ENCODE data around the gene CX3CL1. TPM values are rescaled to one million over a fixed set of nuclear protein-coding genes. Genes with fewer than 3 reads are reported as not detected.

The CX3CL1 gene
- total RNA-seq, 1 donor from 2014 or later, result 2.5 TPM

DNA sequence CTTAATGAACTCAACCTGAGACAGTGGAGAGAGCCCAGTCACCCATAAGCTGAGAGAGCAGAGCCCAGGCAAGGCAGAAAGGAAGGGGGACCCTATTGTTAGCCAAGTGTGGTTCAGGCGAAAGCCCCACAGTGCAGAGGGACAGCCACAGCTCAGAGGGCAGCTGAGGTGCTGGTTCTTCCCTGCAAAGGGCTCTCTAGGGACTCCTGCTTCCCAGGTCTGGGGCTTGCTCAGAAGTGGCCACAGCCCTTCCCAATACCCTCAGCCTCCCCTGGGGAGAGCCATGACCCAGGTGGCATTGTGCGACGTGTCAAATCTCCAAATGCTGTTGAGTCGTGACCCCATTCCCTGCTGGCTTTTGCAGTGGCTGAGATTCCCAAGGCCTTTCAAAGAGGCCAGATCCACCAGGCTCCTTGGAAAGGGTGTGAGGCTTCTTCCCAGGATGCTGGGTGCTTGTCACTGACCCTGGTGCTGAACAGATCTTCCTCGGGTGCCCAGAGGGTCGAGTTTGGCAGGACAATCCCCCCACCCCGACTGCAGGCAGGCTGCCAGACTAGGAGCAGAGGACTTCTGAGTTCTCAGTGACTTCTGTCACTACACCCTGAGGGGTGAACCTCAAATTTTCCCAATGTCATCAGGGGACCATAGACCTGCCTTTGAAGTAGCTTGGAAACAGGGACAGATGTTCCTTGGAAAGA lies 29.8 kb downstream of the CX3CL1 start:
- no peak overlapping the region for H3K27ac Mint-ChIP-seq
- no peaks in the 10 kb centered on the region for H3K9me3 Mint-ChIP-seq
- TF ChIP-seq, protein P1, sequence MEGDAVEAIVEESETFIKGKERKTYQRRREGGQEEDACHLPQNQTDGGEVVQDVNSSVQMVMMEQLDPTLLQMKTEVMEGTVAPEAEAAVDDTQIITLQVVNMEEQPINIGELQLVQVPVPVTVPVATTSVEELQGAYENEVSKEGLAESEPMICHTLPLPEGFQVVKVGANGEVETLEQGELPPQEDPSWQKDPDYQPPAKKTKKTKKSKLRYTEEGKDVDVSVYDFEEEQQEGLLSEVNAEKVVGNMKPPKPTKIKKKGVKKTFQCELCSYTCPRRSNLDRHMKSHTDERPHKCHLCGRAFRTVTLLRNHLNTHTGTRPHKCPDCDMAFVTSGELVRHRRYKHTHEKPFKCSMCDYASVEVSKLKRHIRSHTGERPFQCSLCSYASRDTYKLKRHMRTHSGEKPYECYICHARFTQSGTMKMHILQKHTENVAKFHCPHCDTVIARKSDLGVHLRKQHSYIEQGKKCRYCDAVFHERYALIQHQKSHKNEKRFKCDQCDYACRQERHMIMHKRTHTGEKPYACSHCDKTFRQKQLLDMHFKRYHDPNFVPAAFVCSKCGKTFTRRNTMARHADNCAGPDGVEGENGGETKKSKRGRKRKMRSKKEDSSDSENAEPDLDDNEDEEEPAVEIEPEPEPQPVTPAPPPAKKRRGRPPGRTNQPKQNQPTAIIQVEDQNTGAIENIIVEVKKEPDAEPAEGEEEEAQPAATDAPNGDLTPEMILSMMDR (IDR thresholded peaks at IDR 0.05; ENCODE audit: unreplicated experiment), result no peak
- H3K36me3 Mint-ChIP-seq, result no peaks in the 10 kb centered on the region
- H3K4me3 Mint-ChIP-seq, result no peak overlapping the region
- DNase-seq (ENCODE audit: low spot score in 2 of 2, unreplicated experiment in 2 of 2), result no peak
- peaks cover 23% of the 10 kb centered on the region for H3K27me3 Mint-ChIP-seq (ENCODE audit: low read depth)
- no peaks in the 10 kb centered on the region for H3K4me1 Mint-ChIP-seq

DNA sequence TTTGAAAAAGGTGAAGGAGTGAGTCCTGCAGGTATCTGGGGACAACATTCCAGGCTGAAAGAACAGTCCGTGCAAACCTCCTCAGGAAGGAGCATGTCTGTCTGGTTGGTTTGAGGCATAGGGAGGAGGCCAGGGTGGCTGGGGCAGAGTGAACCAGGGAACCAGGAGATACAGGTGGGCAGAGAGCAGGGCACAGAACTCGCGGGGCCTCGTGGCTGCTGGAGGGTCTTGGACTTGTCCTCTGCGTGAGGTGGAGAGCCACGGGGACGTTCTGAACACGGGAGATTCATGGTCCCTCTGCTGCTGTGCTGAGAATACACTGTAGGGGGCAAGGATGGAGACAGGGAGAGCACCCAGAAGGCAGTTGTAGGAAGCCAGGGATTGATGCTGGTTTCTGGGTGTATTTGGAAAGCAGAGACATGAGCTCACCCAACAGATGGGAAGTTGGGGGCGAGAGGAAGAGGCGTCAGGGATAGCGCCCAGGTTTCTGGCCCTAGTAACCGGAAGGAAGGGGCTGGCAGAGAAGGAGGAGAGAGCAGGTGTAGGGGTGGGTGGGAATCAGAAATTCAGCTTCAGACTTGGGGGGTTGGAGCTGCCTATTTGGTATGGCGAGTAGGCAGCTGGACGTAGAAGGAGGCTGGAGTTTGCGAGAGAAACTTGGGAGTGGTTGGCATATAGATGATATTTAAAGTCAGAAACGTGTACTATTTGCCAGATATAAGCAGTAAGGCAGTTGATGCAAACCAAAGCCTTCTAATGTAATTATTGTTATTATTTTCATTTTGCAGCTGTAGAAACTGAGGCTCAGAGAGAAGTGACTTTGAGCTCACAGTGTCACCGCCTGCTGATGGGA lies 31.9 kb downstream of the CX3CL1 start, which contains the start of gene CCL17:
Gene CCL17 (plus strand): TSS at position 803 of the 853 bp plus-strand sequence. CDS start 9,166 bp downstream, outside the sequence.
- DNase-seq (ENCODE audit: low spot score in 2 of 2, unreplicated experiment in 2 of 2), result no peak
- TF ChIP-seq, protein P1 (IDR thresholded peaks at IDR 0.05; ENCODE audit: unreplicated experiment), result no peak
- no peak within 1 kb of the TSS for H3K27ac Mint-ChIP-seq
- peaks cover 18% of the 10 kb centered on the region for H3K27me3 Mint-ChIP-seq (ENCODE audit: low read depth)
- H3K4me1 Mint-ChIP-seq, result no peaks in the 10 kb centered on the region
- no peak within 1 kb of the TSS for H3K4me3 Mint-ChIP-seq
- H3K9me3 Mint-ChIP-seq, result no peaks in the 10 kb centered on the region
- H3K36me3 Mint-ChIP-seq, result no peaks in the 10 kb centered on the region

DNA sequence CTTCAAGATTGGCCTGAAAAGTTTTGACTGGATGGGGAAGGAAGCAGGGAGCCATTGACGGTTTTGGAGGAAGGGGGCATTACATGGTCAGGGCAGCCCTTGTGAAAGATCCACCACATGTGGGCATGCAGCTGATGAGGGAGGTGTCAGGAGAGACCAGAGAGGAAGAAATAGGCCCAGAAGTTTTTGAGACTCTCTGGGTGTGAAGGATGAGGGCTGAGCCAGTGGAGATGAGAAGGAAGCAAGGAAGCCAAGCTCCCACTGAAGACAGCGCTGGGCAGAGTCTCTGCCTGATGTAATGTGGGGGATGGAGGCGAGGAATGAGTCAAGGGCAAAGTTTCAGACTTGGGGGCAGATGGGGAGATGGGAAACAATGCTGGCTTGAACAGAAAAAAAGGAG lies 32.8 kb downstream of the CX3CL1 start:
- H3K27ac Mint-ChIP-seq, result no peak overlapping the region
- TF ChIP-seq, protein P1 (IDR thresholded peaks at IDR 0.05; ENCODE audit: unreplicated experiment), result no peak
- no peaks in the 10 kb centered on the region for H3K36me3 Mint-ChIP-seq
- peaks cover 20% of the 10 kb centered on the region for H3K27me3 Mint-ChIP-seq (ENCODE audit: low read depth)
- no peak overlapping the region for H3K4me3 Mint-ChIP-seq
- no peak for DNase-seq (ENCODE audit: low spot score in 2 of 2, unreplicated experiment in 2 of 2)
- no peaks in the 10 kb centered on the region for H3K9me3 Mint-ChIP-seq
- H3K4me1 Mint-ChIP-seq, result no peaks in the 10 kb centered on the region

DNA sequence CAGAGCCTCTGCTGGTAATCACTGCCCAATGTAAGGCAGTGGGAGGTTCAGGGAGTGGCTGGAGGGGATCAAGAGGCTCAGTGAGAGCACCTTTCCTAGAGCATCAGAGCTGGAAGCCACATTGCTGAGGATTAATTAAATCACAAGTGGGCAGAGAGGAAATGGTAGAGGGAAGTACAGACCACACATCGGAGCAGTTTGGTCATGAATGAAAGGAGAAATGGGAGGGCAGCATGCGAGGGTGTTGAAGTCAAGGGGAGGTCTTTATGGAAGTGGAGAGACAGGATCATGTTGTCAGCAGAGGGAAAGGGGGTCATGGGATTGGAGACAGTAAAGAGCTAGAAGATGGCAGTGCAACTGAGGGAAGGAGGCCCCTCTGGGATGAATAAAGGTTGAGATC lies 34.6 kb downstream of the CX3CL1 start:
- H3K27ac Mint-ChIP-seq, result no peak overlapping the region

DNA sequence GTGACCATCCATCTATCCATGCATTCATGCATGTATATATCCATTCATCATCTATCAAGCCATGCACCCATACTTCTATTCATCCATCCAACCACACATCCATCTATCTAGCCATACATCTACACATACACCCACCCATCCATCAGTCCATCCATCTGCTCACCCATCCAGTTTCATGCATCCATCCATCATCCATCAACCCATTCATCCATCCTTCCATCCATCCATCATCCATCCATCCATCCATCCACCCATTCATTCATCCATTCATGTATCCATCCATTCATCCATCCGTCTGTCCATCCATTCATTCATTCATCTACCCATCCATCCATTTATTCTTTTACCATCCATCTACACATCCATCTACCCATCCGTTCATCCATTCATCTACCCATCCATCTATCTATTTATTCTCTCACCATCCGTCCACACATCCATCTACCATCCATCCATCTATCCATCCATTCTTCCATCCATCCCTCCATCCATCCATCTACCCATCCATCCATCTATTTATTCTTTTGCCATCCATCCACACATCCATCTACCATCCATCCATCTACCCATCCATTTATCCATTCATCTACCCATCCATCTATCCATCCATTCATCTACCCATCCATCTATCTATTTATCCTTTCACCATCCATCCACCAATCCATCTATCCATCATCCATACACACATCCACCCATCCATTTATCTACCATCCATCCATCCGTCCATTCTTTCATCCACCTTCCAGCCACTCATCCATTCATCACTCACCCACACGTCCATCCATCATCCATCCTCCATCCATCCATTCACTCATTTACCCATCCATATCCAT lies 35.4 kb downstream of the CX3CL1 start:
- TF ChIP-seq, protein P1 (IDR thresholded peaks at IDR 0.05; ENCODE audit: unreplicated experiment), result no peak
- H3K4me3 Mint-ChIP-seq, result no peak overlapping the region
- H3K4me1 Mint-ChIP-seq, result peaks cover 5% of the 10 kb centered on the region
- no peaks in the 10 kb centered on the region for H3K36me3 Mint-ChIP-seq
- no peak for DNase-seq (ENCODE audit: low spot score in 2 of 2, unreplicated experiment in 2 of 2)
- H3K9me3 Mint-ChIP-seq, result no peaks in the 10 kb centered on the region
- H3K27ac Mint-ChIP-seq, result no peak overlapping the region
- H3K27me3 Mint-ChIP-seq (ENCODE audit: low read depth), result peaks cover 22% of the 10 kb centered on the region

More for the DNA sequence above, 34.6 kb downstream of the CX3CL1 start:
- Mint-ChIP-seq H3K27me3 (ENCODE audit: low read depth) (peaks cover 22% of the 10 kb centered on the region), H3K4me1 (peaks cover 5% of the 10 kb centered on the region), H3K36me3 (no peaks in the 10 kb centered on the region), H3K9me3 (no peaks in the 10 kb centered on the region), H3K4me3 (no peak overlapping the region)
- DNase-seq (ENCODE audit: low spot score in 2 of 2, unreplicated experiment in 2 of 2), result no peak
- TF ChIP-seq, protein P1 (IDR thresholded peaks at IDR 0.05; ENCODE audit: unreplicated experiment), result no peak

Measured in mesothelial cell of epicardium (in vitro differentiated cells).